K562 (cell line): ENCODE data around the gene TP53I3. TPM values are rescaled to one million over a fixed set of nuclear protein-coding genes. Genes with fewer than 3 reads are reported as not detected.

Experiments
- polyA plus RNA-seq, 8 experiments: library from polyadenylated mRNA; depleted of rRNA in 4 of 8; stranded (reverse) in 5 of 8; unstranded in 3 of 8; fragments of >200 nt; fragmentation: Nextera tagmentation in 2 of 8; fragmentation: Illumina TruSeq in 1 of 8; extraction: Ambion mirVana in 2 of 8; extraction: Trizol in 1 of 8; gene quantifications; 2 replicates each; pipeline versions ENCODE4 v1.2.1 to v1.2.3, GENCODE V29; 2011 to 2014; ENCODE audit warnings: inconsistent platforms in 1 of 8, missing spikeins in 1 of 8
- total RNA-seq, 7 experiments: library from RNA; depleted of rRNA in 6 of 7; stranded (reverse); fragments of >200 nt in 6 of 7; fragmentation: Illumina TruSeq in 2 of 7; extraction: Trizol in 2 of 7; gene quantifications; 2 replicates each; pipeline versions ENCODE4 v1.2.1 to v1.2.3, GENCODE V29; 2011 to 2021; ENCODE audit warnings: low replicate concordance in 1 of 7
- TF ChIP-seq, protein P1 (sequence below), 3 experiments: fragments of 200-800 bp in 1 of 3; fragments of 250-450 bp in 1 of 3; fragments of 450-650 bp in 1 of 3; sonication (Bioruptor Pico) in 1 of 3; sonication (Bioruptor generic) in 1 of 3; formaldehyde crosslinking in 1 of 3; IDR thresholded peaks; 2 replicates each; pipeline versions ENCODE4 v1.6.1 to v1.8.0; 2016 to 2022; ENCODE audit warnings: mild to moderate bottlenecking in 2 of 3, missing genetic modification characterization in 2 of 3, missing compliant biosample characterization in 1 of 3, moderate library complexity in 1 of 3
- TF ChIP-seq, protein P2 (sequence below), 2 experiments: IDR thresholded peaks; 2 replicates each; pipeline ENCODE4 v1.6.1; 2011; ENCODE audit warnings: borderline replicate concordance in 1 of 2, control low read depth in 1 of 2, low read depth in 1 of 2, low read length in 1 of 2, mild to moderate bottlenecking in 1 of 2, mixed read lengths in 1 of 2, moderate library complexity in 1 of 2; ENCODE audit not compliant: insufficient read depth in 1 of 2, insufficient read length in 1 of 2, poor library complexity in 1 of 2, severe bottlenecking in 1 of 2; ENCODE audit errors: extremely low read depth in 1 of 2

Gene TP53I3
- total and polyA plus RNA-seq, 9 of the 15 experiments (the other 6 are each of a cell fraction or from before 2014, with no cell fraction given), result 0.65 to 9.5 (median 5.6) TPM

DNA sequence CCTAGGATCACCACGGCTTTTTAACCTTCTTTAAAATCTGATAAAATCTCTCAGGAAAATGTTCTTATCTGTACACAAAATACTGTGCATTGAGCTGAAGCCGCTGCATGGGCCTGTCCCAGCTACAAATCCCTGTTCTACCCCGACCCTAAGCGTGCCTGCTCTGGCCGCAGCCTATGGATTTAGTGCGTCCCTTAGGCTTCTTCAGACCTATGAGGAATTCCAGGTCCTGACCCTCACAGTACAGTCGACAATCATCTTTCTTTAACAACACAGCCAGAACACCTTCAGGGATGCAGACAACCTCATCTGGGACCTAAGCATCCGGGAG lies 37.0 kb downstream of the TP53I3 start (continued):
- TF ChIP-seq, protein P1, sequence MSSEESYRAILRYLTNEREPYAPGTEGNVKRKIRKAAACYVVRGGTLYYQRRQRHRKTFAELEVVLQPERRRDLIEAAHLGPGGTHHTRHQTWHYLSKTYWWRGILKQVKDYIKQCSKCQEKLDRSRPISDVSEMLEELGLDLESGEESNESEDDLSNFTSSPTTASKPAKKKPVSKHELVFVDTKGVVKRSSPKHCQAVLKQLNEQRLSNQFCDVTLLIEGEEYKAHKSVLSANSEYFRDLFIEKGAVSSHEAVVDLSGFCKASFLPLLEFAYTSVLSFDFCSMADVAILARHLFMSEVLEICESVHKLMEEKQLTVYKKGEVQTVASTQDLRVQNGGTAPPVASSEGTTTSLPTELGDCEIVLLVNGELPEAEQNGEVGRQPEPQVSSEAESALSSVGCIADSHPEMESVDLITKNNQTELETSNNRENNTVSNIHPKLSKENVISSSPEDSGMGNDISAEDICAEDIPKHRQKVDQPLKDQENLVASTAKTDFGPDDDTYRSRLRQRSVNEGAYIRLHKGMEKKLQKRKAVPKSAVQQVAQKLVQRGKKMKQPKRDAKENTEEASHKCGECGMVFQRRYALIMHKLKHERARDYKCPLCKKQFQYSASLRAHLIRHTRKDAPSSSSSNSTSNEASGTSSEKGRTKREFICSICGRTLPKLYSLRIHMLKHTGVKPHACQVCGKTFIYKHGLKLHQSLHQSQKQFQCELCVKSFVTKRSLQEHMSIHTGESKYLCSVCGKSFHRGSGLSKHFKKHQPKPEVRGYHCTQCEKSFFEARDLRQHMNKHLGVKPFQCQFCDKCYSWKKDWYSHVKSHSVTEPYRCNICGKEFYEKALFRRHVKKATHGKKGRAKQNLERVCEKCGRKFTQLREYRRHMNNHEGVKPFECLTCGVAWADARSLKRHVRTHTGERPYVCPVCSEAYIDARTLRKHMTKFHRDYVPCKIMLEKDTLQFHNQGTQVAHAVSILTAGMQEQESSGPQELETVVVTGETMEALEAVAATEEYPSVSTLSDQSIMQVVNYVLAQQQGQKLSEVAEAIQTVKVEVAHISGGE (CRISPR knock-in tag; IDR thresholded peaks at IDR 0.05), result 0 out of 6 replicates have a peak, but pooled peaks of 1 of the 3 experiments have one; percentile 5
- TF ChIP-seq, protein P2, sequence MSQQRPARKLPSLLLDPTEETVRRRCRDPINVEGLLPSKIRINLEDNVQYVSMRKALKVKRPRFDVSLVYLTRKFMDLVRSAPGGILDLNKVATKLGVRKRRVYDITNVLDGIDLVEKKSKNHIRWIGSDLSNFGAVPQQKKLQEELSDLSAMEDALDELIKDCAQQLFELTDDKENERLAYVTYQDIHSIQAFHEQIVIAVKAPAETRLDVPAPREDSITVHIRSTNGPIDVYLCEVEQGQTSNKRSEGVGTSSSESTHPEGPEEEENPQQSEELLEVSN (IDR thresholded peaks at IDR 0.05; ENCODE audit: borderline replicate concordance in 1 of 2, extremely low read depth in 1 of 2, insufficient read depth in 1 of 2, insufficient read length in 1 of 2, low read depth in 1 of 2, low read length in 1 of 2, poor library complexity in 1 of 2, severe bottlenecking in 1 of 2), result peak; percentile 0 to 2
